ENCODE measurements around the gene CACNA2D3.

DNA sequence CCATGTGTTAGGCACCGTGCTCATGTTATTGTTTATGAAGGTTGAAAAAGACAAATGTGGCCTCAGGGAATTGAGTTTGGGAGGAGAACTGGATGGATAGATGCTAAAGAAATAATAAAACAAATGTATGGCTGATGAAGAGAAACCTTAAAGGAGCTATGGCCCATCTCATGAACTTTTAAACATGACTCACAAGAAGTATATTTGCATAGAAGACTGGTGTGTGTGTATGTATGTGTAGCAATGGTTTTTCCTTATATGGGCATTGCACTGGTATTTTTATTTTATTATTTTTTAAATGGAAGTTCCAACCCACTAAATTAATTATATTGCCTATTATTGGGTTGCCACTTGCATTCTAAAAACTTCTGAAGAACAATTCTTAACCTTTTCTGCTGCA, 31.1 kb downstream of the CACNA2D3 start:
- TF ChIP-seq, protein P1, sequence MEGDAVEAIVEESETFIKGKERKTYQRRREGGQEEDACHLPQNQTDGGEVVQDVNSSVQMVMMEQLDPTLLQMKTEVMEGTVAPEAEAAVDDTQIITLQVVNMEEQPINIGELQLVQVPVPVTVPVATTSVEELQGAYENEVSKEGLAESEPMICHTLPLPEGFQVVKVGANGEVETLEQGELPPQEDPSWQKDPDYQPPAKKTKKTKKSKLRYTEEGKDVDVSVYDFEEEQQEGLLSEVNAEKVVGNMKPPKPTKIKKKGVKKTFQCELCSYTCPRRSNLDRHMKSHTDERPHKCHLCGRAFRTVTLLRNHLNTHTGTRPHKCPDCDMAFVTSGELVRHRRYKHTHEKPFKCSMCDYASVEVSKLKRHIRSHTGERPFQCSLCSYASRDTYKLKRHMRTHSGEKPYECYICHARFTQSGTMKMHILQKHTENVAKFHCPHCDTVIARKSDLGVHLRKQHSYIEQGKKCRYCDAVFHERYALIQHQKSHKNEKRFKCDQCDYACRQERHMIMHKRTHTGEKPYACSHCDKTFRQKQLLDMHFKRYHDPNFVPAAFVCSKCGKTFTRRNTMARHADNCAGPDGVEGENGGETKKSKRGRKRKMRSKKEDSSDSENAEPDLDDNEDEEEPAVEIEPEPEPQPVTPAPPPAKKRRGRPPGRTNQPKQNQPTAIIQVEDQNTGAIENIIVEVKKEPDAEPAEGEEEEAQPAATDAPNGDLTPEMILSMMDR (IDR thresholded peaks at IDR 0.05; ENCODE audit: low read length): no peak
- TF ChIP-seq EZH2 (optimal IDR thresholded peaks at IDR 0.05; ENCODE audit: low read depth, low read length) (no peak), EZH2phosphoT487 (IDR thresholded peaks at IDR 0.05; ENCODE audit: low read length) (no peak)
